B cell (primary cell): ENCODE measurements around the gene GIPR.

Source experiments
- EZH2 ChIP-seq: IDR thresholded peaks from 2 replicates; pipeline ENCODE4 v1.6.1; 2012; ENCODE audit warnings: borderline replicate concordance, low read depth, mild to moderate bottlenecking, moderate library complexity, low read length; ENCODE audit not compliant: insufficient read depth, poor library complexity, severe bottlenecking
- TF ChIP-seq, protein P1 (sequence below): fragments of 200-600 bp; IDR thresholded peaks from one replicate; pipeline ENCODE4 v1.8.0; 2022; ENCODE audit warnings: antibody characterized with exemption, mild to moderate bottlenecking

DNA sequence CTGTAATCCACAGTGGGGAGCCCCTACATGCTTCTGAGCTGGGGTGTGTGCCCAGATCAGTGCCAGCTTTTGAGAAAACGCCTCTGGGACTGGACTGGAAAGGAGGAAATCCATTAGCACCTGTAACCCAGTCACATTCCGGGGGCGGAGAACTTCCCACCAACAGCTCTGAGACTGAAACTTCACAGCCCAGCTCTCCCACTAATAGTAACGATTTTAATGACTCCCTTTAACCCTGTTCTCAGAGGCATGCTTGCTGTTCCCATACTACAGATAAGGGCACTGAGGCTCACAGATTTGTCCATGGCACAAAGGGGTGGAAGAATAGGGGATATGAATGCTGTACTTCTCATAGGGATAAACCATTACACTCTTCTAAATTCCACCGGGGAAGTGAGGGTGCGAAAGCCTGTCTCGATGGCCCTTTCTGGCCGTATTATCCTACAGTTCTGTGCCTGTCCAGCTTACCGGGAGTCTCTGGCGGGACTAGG, 61.8 kb downstream of the GIPR start:
- TF ChIP-seq, protein P1, sequence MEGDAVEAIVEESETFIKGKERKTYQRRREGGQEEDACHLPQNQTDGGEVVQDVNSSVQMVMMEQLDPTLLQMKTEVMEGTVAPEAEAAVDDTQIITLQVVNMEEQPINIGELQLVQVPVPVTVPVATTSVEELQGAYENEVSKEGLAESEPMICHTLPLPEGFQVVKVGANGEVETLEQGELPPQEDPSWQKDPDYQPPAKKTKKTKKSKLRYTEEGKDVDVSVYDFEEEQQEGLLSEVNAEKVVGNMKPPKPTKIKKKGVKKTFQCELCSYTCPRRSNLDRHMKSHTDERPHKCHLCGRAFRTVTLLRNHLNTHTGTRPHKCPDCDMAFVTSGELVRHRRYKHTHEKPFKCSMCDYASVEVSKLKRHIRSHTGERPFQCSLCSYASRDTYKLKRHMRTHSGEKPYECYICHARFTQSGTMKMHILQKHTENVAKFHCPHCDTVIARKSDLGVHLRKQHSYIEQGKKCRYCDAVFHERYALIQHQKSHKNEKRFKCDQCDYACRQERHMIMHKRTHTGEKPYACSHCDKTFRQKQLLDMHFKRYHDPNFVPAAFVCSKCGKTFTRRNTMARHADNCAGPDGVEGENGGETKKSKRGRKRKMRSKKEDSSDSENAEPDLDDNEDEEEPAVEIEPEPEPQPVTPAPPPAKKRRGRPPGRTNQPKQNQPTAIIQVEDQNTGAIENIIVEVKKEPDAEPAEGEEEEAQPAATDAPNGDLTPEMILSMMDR, result no peak
- no peak for TF ChIP-seq EZH2
